SIG-M5 treated with dmso at 0.1 percent for 504 hours (cell line): ENCODE results near the gene GABRB1.
"Not testable (repeated sequence)": the region's sequence is repeated elsewhere in the genome, so short reads cannot be mapped to it uniquely, and the experiment has no call there.

Experiments used
- DNase-seq: peaks from one replicate; lab custom pipeline; 2025; ENCODE audit not compliant: unreplicated experiment; lab: John Stamatoyannopoulos, UW

The GABRB1 gene

GRCh38 chr4:47278631-47279030, 247.3 kb downstream of the GABRB1 start:
- DNase-seq: no peak

GRCh38 chr4:47287735-47288134, 256.4 kb downstream of the GABRB1 start:
- DNase-seq: peak; percentile 49

- DNase-seq: no peak
Measured at GRCh38 chr4:47289805-47290204, 258.4 kb downstream of the GABRB1 start.

GRCh38 chr4:47290873-47291272, 259.5 kb downstream of the GABRB1 start:
- DNase-seq: not testable (repeated sequence)

- no peak for DNase-seq
Measured at GRCh38 chr4:47309165-47309564, 277.8 kb downstream of the GABRB1 start.

GRCh38 chr4:47312170-47312569, 280.8 kb downstream of the GABRB1 start:
- DNase-seq: no peak

- no peak for DNase-seq
Measured at GRCh38 chr4:47313384-47313783, 282.0 kb downstream of the GABRB1 start.

GRCh38 chr4:47315346-47315745, 284.0 kb downstream of the GABRB1 start:
- DNase-seq: no peak

- DNase-seq: no peak
Measured at GRCh38 chr4:47326025-47326424, 294.7 kb downstream of the GABRB1 start.

- DNase-seq: no peak
Measured at GRCh38 chr4:47330866-47331265, 299.5 kb downstream of the GABRB1 start.

GRCh38 chr4:47334652-47335051, 303.3 kb downstream of the GABRB1 start:
- no peak for DNase-seq

GRCh38 chr4:47337893-47338292, 306.5 kb downstream of the GABRB1 start:
- DNase-seq: no peak

GRCh38 chr4:47340914-47341313, 309.5 kb downstream of the GABRB1 start:
- DNase-seq: no peak

- DNase-seq: no peak
Measured at GRCh38 chr4:47342796-47343195, 311.4 kb downstream of the GABRB1 start.

- no peak for DNase-seq
Measured at GRCh38 chr4:47349326-47349725, 318.0 kb downstream of the GABRB1 start.

- DNase-seq: no peak
Measured at GRCh38 chr4:47355568-47355967, 324.2 kb downstream of the GABRB1 start.

- no peak for DNase-seq
Measured at GRCh38 chr4:47359891-47360290, 328.5 kb downstream of the GABRB1 start.

GRCh38 chr4:47367761-47368160, 336.4 kb downstream of the GABRB1 start:
- peak; percentile 62 for DNase-seq

- peak; percentile 21 for DNase-seq
Measured at GRCh38 chr4:47368211-47368610, 336.8 kb downstream of the GABRB1 start.

- no peak for DNase-seq
Measured at GRCh38 chr4:47372561-47372960, 341.2 kb downstream of the GABRB1 start.

GRCh38 chr4:47373174-47373573, 341.8 kb downstream of the GABRB1 start:
- peak; percentile 81 for DNase-seq

GRCh38 chr4:47373709-47374108, 342.3 kb downstream of the GABRB1 start:
- DNase-seq: no peak

GRCh38 chr4:47374477-47374876, 343.1 kb downstream of the GABRB1 start:
- no peak for DNase-seq

GRCh38 chr4:47378021-47378530, 346.7 kb downstream of the GABRB1 start:
- DNase-seq: not testable (repeated sequence)
